ENCODE data around the gene ATXN2. TPM values are rescaled to one million over a fixed set of nuclear protein-coding genes. Genes with fewer than 3 reads are reported as not detected.

ATXN2 gene
- total and polyA plus RNA-seq, 4 donors, result 11.5 to 33.1 (median 22.1) TPM

DNA sequence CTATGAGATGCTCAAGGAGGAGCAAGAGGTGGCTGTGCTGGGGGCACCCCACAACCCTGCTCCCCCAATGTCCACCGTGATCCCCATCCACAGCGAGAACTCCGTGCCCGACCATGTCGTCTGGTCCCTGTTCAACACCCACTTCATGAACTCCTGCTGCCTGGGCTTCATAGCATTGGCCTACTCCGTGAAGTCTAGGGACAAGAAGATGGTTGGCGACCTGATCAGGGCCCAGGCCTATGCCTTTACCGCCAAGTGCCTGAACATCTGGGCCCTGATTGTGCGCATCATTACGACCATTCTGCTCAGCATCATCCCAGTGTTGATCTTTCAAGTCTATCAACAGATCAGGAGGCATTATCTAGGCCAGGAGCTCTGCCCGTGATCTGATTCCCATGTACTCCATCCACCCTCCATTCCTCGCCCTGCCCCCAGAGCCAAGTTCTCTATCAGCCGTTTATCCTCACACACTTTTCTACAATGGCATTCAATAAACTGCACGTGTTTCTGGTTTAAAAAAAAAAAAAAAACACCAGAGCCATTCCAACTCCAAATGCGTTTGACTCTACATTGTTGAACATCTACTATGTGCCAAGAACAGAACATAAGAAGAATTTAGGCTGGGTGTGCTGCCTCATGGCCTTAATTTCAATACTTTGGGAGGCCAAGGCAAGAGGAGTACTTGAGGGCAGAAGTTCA, 17.5 kb downstream of the ATXN2 start:
- no peak overlapping the region for H3K4me3 ChIP-seq (ENCODE audit: low read depth in 1 of 3, low read length in 3 of 3)
- H3K4me1 ChIP-seq (ENCODE audit: control insufficient read depth in 4 of 4, insufficient read depth in 4 of 4, low read length in 3 of 4), result peaks cover 4 to 39% (median 23%) of the 10 kb centered on the region in 4 donors
- no peak overlapping the region for H3K9ac ChIP-seq (ENCODE audit: low read depth in 1 of 2, low read length in 2 of 2)
- 88% methylated on average over 15 of the region's 15 CpGs for WGBS
- no peak for DNase-seq (ENCODE audit: low spot score)
- no peak overlapping the region for H3K27ac ChIP-seq (ENCODE audit: low read depth in 1 of 2, low read length in 2 of 2)
- TF ChIP-seq, protein P1, sequence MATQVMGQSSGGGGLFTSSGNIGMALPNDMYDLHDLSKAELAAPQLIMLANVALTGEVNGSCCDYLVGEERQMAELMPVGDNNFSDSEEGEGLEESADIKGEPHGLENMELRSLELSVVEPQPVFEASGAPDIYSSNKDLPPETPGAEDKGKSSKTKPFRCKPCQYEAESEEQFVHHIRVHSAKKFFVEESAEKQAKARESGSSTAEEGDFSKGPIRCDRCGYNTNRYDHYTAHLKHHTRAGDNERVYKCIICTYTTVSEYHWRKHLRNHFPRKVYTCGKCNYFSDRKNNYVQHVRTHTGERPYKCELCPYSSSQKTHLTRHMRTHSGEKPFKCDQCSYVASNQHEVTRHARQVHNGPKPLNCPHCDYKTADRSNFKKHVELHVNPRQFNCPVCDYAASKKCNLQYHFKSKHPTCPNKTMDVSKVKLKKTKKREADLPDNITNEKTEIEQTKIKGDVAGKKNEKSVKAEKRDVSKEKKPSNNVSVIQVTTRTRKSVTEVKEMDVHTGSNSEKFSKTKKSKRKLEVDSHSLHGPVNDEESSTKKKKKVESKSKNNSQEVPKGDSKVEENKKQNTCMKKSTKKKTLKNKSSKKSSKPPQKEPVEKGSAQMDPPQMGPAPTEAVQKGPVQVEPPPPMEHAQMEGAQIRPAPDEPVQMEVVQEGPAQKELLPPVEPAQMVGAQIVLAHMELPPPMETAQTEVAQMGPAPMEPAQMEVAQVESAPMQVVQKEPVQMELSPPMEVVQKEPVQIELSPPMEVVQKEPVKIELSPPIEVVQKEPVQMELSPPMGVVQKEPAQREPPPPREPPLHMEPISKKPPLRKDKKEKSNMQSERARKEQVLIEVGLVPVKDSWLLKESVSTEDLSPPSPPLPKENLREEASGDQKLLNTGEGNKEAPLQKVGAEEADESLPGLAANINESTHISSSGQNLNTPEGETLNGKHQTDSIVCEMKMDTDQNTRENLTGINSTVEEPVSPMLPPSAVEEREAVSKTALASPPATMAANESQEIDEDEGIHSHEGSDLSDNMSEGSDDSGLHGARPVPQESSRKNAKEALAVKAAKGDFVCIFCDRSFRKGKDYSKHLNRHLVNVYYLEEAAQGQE (IDR thresholded peaks at IDR 0.05), result no peak
- TF ChIP-seq SP1 (IDR thresholded peaks at IDR 0.05) (no peak), NR2F2 (IDR thresholded peaks at IDR 0.05) (no peak), TAF1 (conservative IDR thresholded peaks at IDR 0.05) (no peak), RAD21 (IDR thresholded peaks at IDR 0.05) (no peak)
- TF ChIP-seq, protein P2, sequence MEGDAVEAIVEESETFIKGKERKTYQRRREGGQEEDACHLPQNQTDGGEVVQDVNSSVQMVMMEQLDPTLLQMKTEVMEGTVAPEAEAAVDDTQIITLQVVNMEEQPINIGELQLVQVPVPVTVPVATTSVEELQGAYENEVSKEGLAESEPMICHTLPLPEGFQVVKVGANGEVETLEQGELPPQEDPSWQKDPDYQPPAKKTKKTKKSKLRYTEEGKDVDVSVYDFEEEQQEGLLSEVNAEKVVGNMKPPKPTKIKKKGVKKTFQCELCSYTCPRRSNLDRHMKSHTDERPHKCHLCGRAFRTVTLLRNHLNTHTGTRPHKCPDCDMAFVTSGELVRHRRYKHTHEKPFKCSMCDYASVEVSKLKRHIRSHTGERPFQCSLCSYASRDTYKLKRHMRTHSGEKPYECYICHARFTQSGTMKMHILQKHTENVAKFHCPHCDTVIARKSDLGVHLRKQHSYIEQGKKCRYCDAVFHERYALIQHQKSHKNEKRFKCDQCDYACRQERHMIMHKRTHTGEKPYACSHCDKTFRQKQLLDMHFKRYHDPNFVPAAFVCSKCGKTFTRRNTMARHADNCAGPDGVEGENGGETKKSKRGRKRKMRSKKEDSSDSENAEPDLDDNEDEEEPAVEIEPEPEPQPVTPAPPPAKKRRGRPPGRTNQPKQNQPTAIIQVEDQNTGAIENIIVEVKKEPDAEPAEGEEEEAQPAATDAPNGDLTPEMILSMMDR (IDR thresholded peaks at IDR 0.05; ENCODE audit: low read depth, low read length, missing input control), result no peak
- H3K36me3 ChIP-seq (ENCODE audit: control insufficient read depth in 4 of 4, insufficient read depth in 3 of 4, low read depth in 1 of 4, low read length in 3 of 4), result no peaks in the 10 kb centered on the region
- no peaks in the 10 kb centered on the region for H3K9me3 ChIP-seq (ENCODE audit: control insufficient read depth in 4 of 4, low read length in 3 of 4)
- no peaks in the 10 kb centered on the region for H3K27me3 ChIP-seq (ENCODE audit: control insufficient read depth in 4 of 4, insufficient read depth in 4 of 4, low read length in 3 of 4)

DNA sequence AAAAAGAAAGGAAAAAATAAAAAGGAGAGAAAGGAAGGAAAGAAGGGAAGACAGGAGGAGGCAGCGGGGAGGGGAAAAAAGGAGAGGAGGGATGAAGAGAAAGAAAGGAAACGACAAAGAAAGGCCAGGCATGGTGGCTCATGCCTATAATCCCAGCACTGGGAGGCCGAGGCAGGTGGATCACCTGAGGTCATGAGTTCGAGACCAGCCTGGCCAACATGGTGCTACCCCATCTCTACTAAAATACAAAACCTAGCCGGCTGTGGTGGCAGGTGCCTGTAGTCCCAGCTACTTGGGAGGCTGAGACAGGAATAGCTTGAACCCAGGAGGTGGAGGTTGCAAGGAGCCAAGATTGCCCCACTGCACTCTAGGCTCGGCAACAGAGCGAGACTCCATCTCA, 18.4 kb downstream of the ATXN2 start:
- no peak for DNase-seq (ENCODE audit: low spot score)
- TF ChIP-seq RAD21 (IDR thresholded peaks at IDR 0.05), result no peak
- TF ChIP-seq EGR1 (IDR thresholded peaks at IDR 0.05; ENCODE audit: low read depth in 2 of 2), result no peak
- no peak for TF ChIP-seq RXRA (IDR thresholded peaks at IDR 0.05)
- TF ChIP-seq, protein P3, sequence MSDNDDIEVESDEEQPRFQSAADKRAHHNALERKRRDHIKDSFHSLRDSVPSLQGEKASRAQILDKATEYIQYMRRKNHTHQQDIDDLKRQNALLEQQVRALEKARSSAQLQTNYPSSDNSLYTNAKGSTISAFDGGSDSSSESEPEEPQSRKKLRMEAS (IDR thresholded peaks at IDR 0.05), result no peak
- TF ChIP-seq TAF1 (conservative IDR thresholded peaks at IDR 0.05), result no peak
- TF ChIP-seq SP1 (IDR thresholded peaks at IDR 0.05), result no peak
- TF ChIP-seq HNF4A (conservative IDR thresholded peaks at IDR 0.05), result no peak
- no peak for TF ChIP-seq NR2F2 (IDR thresholded peaks at IDR 0.05)
- TF ChIP-seq, protein P4, sequence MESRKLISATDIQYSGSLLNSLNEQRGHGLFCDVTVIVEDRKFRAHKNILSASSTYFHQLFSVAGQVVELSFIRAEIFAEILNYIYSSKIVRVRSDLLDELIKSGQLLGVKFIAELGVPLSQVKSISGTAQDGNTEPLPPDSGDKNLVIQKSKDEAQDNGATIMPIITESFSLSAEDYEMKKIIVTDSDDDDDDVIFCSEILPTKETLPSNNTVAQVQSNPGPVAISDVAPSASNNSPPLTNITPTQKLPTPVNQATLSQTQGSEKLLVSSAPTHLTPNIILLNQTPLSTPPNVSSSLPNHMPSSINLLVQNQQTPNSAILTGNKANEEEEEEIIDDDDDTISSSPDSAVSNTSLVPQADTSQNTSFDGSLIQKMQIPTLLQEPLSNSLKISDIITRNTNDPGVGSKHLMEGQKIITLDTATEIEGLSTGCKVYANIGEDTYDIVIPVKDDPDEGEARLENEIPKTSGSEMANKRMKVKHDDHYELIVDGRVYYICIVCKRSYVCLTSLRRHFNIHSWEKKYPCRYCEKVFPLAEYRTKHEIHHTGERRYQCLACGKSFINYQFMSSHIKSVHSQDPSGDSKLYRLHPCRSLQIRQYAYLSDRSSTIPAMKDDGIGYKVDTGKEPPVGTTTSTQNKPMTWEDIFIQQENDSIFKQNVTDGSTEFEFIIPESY (IDR thresholded peaks at IDR 0.05), result no peak
- TF ChIP-seq, protein P2 (IDR thresholded peaks at IDR 0.05; ENCODE audit: low read depth, low read length, missing input control), result no peak
- no peak for TF ChIP-seq GABPA (IDR thresholded peaks at IDR 0.05 in 1 of 2, conservative IDR thresholded peaks at IDR 0.05 in 1 of 2)
- TF ChIP-seq JUND (IDR thresholded peaks at IDR 0.05), result no peak
- TF ChIP-seq, protein P5, sequence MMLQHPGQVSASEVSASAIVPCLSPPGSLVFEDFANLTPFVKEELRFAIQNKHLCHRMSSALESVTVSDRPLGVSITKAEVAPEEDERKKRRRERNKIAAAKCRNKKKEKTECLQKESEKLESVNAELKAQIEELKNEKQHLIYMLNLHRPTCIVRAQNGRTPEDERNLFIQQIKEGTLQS (IDR thresholded peaks at IDR 0.05), result no peak
- TF ChIP-seq FOXA1 (IDR thresholded peaks at IDR 0.05), result no peak
- TF ChIP-seq, protein P1 (IDR thresholded peaks at IDR 0.05), result no peak
- TF ChIP-seq HNF4G (IDR thresholded peaks at IDR 0.05), result no peak
- no peak for TF ChIP-seq YY1 (IDR thresholded peaks at IDR 0.05)
- Histone ChIP-seq H3K4me3 (ENCODE audit: low read depth in 1 of 3, low read length in 3 of 3) (no peak overlapping the region), H3K36me3 (ENCODE audit: control insufficient read depth in 4 of 4, insufficient read depth in 3 of 4, low read depth in 1 of 4, low read length in 3 of 4) (no peaks in the 10 kb centered on the region), H3K27ac (ENCODE audit: low read depth in 1 of 2, low read length in 2 of 2) (no peak overlapping the region), H3K9me3 (ENCODE audit: control insufficient read depth in 4 of 4, low read length in 3 of 4) (no peaks in the 10 kb centered on the region), H3K4me1 (ENCODE audit: control insufficient read depth in 4 of 4, insufficient read depth in 4 of 4, low read length in 3 of 4) (peaks cover 2 to 35% (median 19%) of the 10 kb centered on the region in 4 donors), H3K27me3 (ENCODE audit: control insufficient read depth in 4 of 4, insufficient read depth in 4 of 4, low read length in 3 of 4) (no peaks in the 10 kb centered on the region), H3K9ac (ENCODE audit: low read depth in 1 of 2, low read length in 2 of 2) (no peak overlapping the region)
- WGBS, result 98% methylated on average over 7 of the region's 7 CpGs

Data from liver (tissue), 9 donors.